Fibroblast of mammary gland (primary cell): Measurements from ENCODE around the gene ANKMY2.

ENCODE experiments used
- DNase-seq: peaks from one replicate; pipeline ENCODE4 v3.0.0-alpha.2; 2010; ENCODE audit warnings: low read depth
- H3K4me3 ChIP-seq: 2 replicates; pipeline ENCODE4 v1.5.1; 2011; ENCODE audit warnings: low read depth, mild to moderate bottlenecking, low read length, moderate library complexity; ENCODE audit not compliant: control insufficient read depth
- TF ChIP-seq, protein P1 (sequence below): conservative IDR thresholded peaks from 2 replicates; pipeline ENCODE4 v1.5.1; 2011; ENCODE audit warnings: low read depth, low read length, inconsistent platforms; ENCODE audit not compliant: control insufficient read depth, insufficient read depth

ANKMY2 gene

DNA sequence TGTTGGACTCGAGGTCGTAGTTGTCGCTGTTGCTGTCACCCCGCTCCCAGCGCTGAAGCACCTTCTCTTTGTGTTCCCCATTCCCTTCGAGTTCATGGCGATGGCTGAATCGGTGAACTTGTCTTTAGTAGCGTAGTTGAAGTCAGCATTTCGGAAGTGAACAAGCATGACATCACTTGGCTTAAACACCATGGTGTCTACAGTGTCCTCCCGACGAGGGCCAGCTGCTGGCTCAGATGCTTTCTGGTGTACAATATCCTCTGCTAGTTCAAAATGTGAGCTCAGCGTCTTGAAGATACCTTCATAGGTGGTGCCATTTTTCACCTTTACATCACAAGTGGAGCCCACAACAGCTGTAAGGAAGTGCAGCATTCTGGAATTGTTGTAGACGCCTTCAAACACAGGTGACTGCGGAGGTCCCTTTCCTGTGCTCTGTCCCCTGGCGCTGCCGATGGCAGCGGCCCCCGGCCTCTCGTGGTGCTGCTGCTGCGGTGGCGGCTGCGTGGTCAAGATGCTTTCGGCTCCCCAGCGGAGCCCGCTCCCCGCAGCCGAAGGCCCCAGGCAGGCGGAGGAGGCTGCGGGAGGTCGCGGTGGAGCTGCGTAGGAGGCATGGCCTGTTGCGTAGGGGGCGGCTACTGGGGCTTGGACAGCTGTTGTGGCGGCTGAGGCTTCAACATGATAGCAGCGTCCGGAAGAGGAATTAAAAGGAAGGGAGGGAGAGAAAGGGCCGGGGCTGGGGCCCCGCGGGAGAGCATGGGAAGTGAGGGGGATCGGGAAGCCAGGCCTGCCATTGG, 59.3 kb downstream of the ANKMY2 start:
- no peak overlapping the region for H3K4me3 ChIP-seq
- no peak for DNase-seq
- TF ChIP-seq, protein P1, sequence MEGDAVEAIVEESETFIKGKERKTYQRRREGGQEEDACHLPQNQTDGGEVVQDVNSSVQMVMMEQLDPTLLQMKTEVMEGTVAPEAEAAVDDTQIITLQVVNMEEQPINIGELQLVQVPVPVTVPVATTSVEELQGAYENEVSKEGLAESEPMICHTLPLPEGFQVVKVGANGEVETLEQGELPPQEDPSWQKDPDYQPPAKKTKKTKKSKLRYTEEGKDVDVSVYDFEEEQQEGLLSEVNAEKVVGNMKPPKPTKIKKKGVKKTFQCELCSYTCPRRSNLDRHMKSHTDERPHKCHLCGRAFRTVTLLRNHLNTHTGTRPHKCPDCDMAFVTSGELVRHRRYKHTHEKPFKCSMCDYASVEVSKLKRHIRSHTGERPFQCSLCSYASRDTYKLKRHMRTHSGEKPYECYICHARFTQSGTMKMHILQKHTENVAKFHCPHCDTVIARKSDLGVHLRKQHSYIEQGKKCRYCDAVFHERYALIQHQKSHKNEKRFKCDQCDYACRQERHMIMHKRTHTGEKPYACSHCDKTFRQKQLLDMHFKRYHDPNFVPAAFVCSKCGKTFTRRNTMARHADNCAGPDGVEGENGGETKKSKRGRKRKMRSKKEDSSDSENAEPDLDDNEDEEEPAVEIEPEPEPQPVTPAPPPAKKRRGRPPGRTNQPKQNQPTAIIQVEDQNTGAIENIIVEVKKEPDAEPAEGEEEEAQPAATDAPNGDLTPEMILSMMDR, result no peak

DNA sequence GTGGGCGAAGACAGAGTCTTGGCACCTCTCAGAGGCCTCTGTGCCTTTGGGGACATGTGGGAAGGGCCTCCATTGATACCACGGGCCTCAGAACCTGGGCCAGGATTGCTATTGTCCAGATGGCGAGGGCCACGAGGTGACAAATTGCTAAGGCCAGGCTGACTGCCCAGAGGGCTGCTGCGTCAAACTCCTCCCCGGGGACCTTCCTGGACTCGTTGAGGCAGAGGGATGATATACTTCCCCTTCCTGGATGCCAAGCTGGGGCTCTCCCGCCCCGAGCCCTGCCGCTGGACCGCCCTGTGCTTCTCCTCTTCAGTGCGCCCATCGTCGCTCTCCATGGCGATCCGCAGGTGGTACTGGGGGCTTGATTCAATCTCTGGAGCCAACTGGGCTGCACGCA, 60.0 kb downstream of the ANKMY2 start:
- no peak for DNase-seq
- H3K4me3 ChIP-seq, result no peak overlapping the region
- TF ChIP-seq, protein P1, result no peak

DNA sequence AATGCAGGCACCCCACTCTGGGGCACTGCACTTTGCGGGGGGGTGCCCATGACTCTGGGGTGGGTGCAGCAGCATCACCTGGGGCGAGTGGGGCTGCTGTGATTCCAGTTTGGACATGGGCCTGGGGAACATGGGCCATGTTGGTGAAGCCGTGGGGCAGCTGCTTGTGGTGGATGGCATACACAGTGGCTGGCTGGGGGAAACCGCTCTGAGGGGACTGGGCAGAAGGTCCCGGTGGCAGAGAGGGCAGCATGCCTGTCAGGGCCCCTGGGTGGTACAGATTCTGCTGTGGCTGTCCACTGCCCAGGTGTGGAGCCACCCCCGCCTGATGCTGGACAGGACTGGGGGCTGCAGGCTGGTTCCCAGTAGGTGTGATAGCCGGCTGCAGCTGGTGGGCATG, 61.7 kb downstream of the ANKMY2 start:
- TF ChIP-seq, protein P1, result no peak

DNA sequence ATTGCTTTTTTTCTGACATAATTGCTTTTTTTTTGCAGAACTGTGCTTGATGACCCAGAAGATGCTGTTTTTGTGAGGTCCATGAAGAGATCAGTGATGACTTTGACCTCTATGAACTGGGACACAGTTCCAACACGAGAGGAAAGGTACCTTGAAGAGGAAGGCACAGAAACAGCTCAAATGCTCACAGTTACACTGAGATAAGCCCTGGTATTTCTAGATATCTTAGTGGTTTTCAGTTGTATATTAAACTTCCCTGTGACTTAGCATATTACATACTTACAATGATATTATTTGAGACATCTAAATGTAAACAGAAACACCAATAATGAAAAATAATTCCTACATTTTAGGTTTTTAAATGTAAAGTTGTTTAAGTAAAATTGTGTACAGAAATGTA, 64.3 kb downstream of the ANKMY2 start:
- DNase-seq, result no peak
- TF ChIP-seq, protein P1, result no peak
- no peak overlapping the region for H3K4me3 ChIP-seq

More for the DNA sequence above, 61.7 kb downstream of the ANKMY2 start:
- DNase-seq, result no peak
- no peak overlapping the region for H3K4me3 ChIP-seq

DNA sequence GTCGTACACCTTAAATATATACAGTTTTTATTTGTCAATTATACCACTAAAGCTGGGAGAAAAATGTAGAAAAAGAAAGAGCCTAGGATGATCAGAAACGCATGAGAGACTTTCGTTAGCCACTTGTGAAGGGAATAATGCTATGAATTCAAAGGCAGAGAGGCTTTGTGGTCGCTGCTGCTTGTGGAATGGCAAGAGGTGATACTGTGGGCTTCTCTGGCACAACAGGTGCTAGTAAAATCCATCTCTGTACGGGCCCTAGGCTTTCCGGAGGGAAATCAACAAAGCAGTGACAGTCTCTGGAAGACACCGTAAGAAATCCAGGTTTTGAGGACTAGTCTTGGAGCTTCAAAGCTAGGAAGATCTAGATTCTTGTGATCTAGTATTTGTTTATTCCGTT, 66.3 kb downstream of the ANKMY2 start:
- H3K4me3 ChIP-seq, result no peak overlapping the region
- TF ChIP-seq, protein P1, result no peak
- DNase-seq, result no peak

DNA sequence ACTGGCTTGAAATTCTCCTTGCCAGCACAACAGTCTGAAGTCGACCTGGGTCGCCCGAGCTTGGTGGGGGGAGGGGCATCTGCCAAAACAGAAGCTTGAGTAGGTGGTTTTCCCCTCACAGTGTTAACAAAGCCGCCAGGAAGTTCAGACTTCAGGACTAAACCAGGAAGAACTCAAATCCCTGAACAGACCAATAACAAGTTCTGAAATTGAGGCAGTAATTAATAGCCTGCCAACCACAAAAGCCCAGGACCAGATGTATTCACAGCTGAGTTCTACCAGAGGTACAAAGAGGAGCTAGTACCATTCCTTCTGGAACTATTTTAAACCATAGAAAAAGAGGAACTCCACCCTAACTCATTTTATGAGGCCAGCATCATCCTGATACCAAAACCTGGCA, 73.6 kb downstream of the ANKMY2 start:
- no peak for DNase-seq
- TF ChIP-seq, protein P1, result no peak
- no peak overlapping the region for H3K4me3 ChIP-seq
